Esophagus muscularis mucosa (tissue), 4 donors: ENCODE data around the gene CIT.

ENCODE experiments used
- EP300 ChIP-seq: sonication (generic); formaldehyde crosslinking; IDR thresholded peaks from one replicate; pipeline ENCODE4 v1.6.1; 2017; ENCODE audit warnings: antibody characterized with exemption
- POLR2A ChIP-seq: fragments of 450-650 bp; IDR thresholded peaks from one replicate; pipeline ENCODE4 v1.6.1; 2017; ENCODE audit warnings: antibody characterized with exemption, moderate library complexity, mild to moderate bottlenecking, low read depth
- POLR2AphosphoS5 ChIP-seq, 2 donors: sonication (generic); formaldehyde crosslinking; IDR thresholded peaks; one replicate each; pipeline ENCODE4 v1.6.1; 2017; ENCODE audit warnings: antibody characterized with exemption in 2 of 2
- TF ChIP-seq, protein P1 (sequence below), 3 experiments: fragments of 200-600 bp in 2 of 3; fragments of 450-650 bp in 1 of 3; sonication (generic) in 2 of 3; IDR thresholded peaks; one replicate each; pipeline ENCODE4 v1.5.1; 2017 to 2019; ENCODE audit warnings: antibody characterized with exemption in 3 of 3, mild to moderate bottlenecking in 2 of 3, moderate library complexity in 1 of 3

DNA sequence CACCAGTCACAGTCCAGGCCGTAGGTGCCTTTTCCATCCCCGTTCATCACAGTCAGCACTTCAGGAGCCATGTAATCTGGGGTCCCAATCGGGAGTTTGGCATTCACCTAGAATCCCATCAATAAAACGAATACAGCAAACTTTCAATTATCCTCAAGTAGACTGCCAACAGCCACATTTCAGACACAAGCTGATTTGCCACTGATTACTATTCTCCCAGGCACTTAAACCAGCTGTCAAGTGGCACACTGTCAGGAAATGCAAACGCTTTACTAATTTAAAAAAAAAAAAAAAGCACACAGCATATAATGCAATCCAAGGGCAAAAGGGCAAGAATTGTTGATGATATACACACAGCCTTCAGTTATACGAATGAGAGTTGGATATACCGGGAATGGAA lies 51.9 kb downstream of the CIT start:
- TF ChIP-seq, protein P1, sequence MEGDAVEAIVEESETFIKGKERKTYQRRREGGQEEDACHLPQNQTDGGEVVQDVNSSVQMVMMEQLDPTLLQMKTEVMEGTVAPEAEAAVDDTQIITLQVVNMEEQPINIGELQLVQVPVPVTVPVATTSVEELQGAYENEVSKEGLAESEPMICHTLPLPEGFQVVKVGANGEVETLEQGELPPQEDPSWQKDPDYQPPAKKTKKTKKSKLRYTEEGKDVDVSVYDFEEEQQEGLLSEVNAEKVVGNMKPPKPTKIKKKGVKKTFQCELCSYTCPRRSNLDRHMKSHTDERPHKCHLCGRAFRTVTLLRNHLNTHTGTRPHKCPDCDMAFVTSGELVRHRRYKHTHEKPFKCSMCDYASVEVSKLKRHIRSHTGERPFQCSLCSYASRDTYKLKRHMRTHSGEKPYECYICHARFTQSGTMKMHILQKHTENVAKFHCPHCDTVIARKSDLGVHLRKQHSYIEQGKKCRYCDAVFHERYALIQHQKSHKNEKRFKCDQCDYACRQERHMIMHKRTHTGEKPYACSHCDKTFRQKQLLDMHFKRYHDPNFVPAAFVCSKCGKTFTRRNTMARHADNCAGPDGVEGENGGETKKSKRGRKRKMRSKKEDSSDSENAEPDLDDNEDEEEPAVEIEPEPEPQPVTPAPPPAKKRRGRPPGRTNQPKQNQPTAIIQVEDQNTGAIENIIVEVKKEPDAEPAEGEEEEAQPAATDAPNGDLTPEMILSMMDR (IDR thresholded peaks at IDR 0.05), result no peak
- no peak for TF ChIP-seq POLR2A
- no peak for TF ChIP-seq EP300
- TF ChIP-seq POLR2AphosphoS5 (IDR thresholded peaks at IDR 0.05), result no peak
